ELR (cell line): Measurements from ENCODE around the gene TCHP.
"Not testable (repeated sequence)": the region's sequence is repeated elsewhere in the genome, so short reads cannot be mapped to it uniquely, and the experiment has no call there.

Experiments
- DNase-seq: peaks from one replicate; pipeline ENCODE4 v3.0.0-alpha.2; 2015; ENCODE audit warnings: low read depth

The TCHP gene

GRCh38 chr12:109879351-109880042 is 20.6 kb upstream of the TCHP start:
- peak; percentile 36 for DNase-seq

DNA sequence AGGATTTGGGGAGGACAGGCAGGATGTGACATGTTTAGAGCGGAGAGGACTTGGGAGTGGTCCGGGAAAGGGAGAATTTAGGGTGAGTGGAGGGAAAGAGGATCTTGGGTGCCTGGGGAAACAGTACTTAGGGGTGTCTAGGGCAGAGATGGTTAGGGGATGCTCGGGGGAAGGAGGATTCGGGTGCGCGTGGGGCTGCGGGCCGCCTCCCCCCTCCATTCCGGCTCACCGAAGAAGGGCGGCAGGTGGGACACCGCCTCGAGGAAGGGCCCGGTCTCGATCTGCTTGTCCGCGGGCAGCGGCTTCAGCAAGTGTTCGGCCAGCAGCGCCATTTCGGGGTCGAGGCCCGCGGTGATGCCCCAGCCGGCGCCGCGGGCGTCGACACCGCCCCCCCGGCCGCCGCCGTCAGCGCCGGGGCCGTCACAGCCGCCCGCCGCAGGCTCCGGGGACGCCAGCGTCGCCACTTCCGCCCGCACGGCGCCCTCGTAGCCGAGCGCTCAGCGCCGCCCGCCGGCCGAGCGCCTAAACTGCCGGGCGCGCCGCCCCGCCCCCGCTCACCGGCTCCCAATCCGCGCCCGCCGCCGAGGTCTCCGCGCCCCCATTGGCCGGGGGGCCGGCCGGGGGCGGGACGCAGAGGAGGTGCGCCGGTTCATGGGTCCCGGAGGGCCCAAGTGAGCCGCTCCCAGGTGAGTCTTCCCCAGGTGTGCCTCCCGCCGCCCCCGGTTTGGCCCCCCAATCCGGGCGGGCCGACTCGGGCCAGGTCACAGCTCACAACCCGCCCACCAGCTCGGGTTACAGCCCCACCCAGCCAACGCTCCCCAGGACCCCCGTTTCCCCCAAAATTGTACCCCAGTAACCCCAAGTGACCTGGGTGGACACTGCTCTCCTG is 19.8 kb upstream of the TCHP start, which contains the start of gene GLTP:
Gene GLTP (minus strand): TSS at position 499 of the 889 bp plus-strand sequence. CDS start 167 bp downstream, at position 332.
- peak; percentile 87 for DNase-seq

DNA sequence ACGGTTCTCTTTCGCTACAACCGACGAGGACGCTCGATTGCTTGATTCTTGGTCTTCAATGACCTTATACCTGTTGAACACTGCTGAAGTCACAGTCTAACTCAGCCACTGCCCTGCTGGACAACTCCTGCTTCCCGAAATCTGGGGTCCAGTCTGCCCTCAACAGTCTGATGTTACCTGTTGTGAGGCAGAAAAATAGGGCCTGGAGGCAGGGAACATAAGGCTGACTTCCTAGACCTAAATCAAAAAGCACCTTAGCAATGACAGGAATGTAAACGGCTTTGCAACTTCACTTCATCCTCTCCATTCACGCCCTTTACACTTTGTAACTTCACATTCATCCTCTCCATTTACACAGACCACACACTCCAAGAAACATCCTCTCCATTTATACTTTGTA is 19.1 kb upstream of the TCHP start:
- DNase-seq = no peak

DNA sequence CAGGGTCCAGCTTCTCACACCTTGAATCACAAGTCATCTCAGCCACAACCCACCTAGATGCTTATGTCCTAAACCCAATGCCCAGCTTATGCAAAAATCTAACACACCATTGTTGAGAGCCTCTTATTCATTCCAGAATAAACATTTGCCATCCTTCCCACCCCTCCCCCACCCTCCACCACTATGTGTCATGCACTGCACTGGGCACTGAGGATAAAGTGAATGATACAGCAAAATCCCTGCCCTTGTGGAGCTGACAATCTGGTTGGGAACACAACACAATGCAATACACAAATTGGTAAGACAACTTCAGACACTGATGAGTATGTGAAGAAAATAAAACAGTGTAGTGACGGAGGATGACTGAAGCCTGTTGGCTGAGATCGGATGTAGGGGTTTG is 18.3 kb upstream of the TCHP start:
- DNase-seq = peak; percentile 42

GRCh38 chr12:109883461-109883860 is 16.6 kb upstream of the TCHP start:
- DNase-seq = no peak

GRCh38 chr12:109885616-109886015 is 14.5 kb upstream of the TCHP start:
- no peak for DNase-seq

DNA sequence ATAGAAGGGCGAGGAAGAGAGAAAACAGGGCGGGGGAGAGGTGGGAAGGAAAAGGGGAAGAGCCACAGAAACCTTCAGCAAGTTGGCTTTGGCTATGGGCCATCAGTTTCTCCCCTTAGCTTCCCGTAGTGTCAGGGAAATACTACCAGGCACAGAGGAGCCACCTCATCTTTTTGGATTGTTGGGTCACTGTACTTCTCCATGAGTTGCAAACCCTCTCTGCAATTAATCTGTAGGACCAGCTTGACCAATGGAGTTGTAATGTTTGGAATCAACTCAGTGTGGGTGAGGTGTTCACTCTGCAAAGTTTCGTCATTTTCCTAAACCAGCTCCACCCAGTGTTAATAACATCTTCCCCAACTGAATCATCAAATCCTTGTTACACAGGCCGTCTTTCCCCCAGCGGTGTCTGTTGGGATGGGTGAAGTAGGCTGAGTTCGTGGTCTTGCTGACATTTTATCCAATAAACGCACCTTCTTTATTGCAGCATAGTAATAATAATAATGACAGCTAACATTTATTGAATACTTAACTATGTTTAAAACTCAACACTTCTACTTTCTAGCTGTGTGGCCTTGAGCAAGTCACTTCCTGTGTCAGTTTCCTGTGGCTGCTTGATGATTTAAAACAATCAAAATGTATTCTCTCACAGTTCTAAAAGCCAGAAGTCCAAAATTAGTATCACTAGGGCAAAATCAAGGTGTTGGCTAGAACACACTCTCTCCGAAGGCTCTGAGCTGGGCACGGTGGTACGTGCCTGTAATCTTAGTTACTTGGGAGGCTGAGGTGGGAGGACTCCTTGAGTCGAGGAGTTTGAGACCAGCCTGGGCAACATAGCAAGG is 11.7 kb upstream of the TCHP start:
- peak; percentile 98 for DNase-seq

DNA sequence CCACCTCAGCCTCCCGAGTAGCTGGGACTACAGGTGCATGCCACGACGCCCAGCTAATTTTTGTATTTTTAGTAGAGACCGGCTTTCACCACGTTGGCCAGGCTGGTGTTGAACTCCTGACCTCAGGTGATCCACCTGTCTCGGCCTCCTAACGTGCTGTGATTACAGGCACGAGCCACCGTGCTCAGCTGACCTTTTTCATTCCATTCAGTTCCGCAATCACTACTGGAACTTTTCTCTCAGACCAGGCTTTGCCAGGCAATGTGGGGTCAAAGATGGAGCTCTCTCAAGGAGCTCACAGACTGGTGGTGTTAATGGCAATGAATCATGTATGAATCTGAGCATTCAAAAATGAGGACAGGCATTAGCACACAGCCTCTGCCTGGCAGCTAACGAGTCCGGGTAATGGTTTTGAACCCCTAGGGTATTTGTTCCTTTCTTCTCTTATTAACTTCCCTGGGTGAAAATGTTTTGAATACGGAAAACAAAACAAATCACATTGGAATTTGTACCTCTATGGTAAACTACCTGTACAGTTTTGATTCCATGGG is 9.4 kb upstream of the TCHP start:
- no peak for DNase-seq

DNA sequence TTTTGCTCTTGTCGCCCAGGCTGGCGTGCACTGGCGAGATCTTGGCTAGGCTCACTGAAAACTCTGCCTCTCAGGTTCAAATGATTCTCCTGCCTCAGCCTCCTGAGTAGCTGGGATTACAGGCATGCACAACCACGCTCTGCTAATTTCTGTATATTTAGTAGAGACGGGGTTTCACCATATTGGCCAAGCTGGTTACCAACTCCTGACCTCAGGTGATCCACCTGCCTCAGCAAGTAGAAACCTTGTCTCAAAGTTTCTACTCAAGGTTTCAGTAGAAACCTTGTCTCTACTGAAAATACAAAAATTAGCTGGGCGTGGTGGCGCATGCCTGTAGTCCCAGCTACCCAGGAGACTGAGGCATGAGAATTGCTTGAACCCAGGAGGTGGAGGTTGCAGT is 8.3 kb upstream of the TCHP start:
- not testable (repeated sequence) for DNase-seq

- no peak for DNase-seq
Measured at GRCh38 chr12:109892165-109892715, 7.8 kb upstream of the TCHP start.

DNA sequence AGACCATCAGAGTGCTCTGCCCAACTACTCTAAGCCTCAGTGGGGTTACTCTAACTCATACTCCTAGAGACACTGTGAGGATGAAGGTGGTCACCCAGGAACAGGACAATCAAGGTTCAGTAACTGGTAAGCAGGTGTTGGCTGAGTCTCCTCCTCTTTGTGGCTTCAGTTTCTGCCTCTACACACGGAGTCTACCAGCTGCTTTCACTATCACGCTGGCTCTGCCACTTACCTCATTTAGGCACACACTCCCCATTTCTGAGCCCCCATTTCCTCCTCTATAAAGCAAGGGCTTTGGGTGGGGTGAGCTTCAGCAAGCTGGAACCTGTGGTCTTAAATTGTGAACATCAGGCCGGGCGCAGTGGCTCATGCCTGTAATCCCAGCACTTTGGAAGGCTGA is 7.3 kb upstream of the TCHP start:
- no peak for DNase-seq

- no peak for DNase-seq
Measured at GRCh38 chr12:109893261-109893995, 6.6 kb upstream of the TCHP start.

- DNase-seq = no peak
Measured at GRCh38 chr12:109894939-109895338, 5.1 kb upstream of the TCHP start.

DNA sequence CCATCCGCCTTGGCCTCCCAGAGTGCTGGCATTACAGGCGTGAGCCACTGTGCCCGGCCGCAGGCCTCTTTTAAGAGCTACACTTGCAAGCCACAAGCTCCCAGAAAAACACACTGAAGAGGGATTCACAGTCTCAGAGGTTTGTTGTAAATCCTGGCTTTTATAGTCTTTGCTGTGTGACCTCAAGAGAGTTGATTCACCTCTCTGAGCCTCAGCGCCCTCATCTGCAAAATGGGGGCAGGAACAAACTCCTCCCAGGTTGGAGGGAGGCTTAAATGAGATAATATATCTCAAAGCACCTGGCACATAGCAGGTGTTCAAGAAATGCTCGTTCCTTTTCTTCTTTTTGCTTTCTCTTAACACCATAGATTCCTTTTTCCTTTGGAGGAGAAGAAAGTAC is 3.9 kb upstream of the TCHP start:
- DNase-seq = no peak

- no peak for DNase-seq
Measured at GRCh38 chr12:109897029-109897428, 3.0 kb upstream of the TCHP start.

- not testable (repeated sequence) for DNase-seq
Measured at GRCh38 chr12:109899345-109899744, 729 bp upstream of the TCHP start.

DNA sequence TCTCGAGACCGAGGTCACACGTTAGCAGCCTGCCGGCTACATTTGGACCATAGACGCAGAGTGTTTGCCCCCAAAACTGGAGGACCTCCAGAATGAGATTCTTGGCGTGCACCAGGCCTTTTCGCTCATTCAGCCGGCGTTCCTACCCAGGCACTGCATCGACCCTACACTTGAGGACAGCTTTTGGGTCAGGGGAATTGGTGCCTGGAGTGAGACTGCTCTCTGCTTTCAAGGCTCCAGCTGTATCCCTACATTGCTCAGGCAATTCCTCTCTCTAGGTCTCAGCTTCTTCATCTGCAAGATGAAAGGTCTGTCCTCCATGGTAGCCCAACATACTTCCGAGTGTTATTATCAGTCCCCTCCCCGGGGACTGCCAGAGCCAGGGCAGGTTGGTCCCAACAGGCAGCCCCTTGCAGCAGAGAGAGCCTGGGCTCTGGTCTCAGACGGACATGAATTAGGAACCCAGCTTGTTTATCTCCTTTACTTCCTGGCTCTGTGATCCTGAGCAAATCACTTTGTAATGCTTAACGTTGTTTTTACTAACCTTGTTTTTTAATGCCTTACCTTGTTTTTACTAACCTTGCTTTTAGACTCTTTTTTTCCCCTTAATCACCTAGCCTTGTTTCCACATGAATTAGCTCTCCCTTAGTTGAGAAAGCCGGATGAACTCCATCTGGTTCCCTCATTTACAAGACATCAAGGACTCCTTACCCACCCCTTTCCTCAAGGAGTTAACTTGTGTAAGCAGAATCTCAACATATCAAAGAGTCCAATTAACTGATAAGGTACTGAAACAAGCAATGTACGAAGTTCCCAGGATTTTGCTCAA is 892 bp downstream of the TCHP start:
- DNase-seq = peak; percentile 30

- no peak for DNase-seq
Measured at GRCh38 chr12:109902891-109903418, 2.9 kb downstream of the TCHP start.

DNA sequence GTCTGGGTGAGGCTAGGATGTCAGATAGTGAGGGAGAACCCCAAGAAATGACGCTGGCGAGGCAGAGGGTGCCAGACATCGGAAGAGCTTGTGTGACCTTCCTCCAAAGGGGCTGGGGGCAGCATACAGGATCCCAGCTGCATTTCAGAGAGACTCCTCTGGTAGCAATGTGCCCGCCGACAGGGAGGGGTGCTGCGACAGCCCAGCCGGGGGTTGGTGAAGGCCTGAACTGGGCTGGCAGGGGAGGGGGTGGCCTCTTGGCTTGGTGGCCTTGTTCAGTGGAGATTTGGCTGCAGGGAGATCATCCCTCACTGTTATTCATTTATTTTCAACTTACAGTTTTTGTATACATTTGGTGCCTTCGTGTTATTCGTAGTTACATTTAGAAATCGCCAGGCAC is 5.2 kb downstream of the TCHP start:
- no peak for DNase-seq
